ENCODE results near the gene C2orf92.
A peak's percentile ranks its signal among the peaks of the same experiment; 100 is the strongest.
"Not testable (repeated sequence)": the region's sequence is repeated elsewhere in the genome, so short reads cannot be mapped to it uniquely, and the experiment has no call there.

C2orf92 gene

GRCh38 chr2:97660044-97660774 lies 9.3 kb upstream of the C2orf92 start:
- peak in 2 of 3 donors; percentile 16 to 38 for DNase-seq

GRCh38 chr2:97660775-97661389 lies 8.6 kb upstream of the C2orf92 start:
- peak in 1 of 3 donors; percentile 28 for DNase-seq

GRCh38 chr2:97661927-97662326 lies 7.6 kb upstream of the C2orf92 start:
- DNase-seq: no peak

- DNase-seq: no peak
Observed at GRCh38 chr2:97662386-97662894, 7.1 kb upstream of the C2orf92 start.

- DNase-seq: peak; percentile 96 to 99 (median 98)
Observed at GRCh38 chr2:97662895-97663625, 6.5 kb upstream of the C2orf92 start.

- no peak for DNase-seq
Observed at GRCh38 chr2:97663626-97663961, 5.9 kb upstream of the C2orf92 start.

GRCh38 chr2:97663962-97664635 lies 5.4 kb upstream of the C2orf92 start, which contains the start of gene ACTR1B:
ACTR1B (minus strand) TSS chr2:97664044; CDS start chr2:97663890, 154 bp downstream.
- DNase-seq: peak; percentile 98

- DNase-seq: no peak
Observed at GRCh38 chr2:97664636-97664970, 4.9 kb upstream of the C2orf92 start.

- DNase-seq: no peak
Observed at GRCh38 chr2:97670471-97670870, 958 bp downstream of the C2orf92 start.

GRCh38 chr2:97671526-97671925 lies 2.0 kb downstream of the C2orf92 start:
- DNase-seq: no peak

GRCh38 chr2:97672606-97673140 lies 3.2 kb downstream of the C2orf92 start:
- DNase-seq: peak; percentile 63 to 79 (median 64)

- peak; percentile 83 to 88 (median 87) for DNase-seq
Observed at GRCh38 chr2:97673182-97673914, 3.8 kb downstream of the C2orf92 start.

- DNase-seq: peak; percentile 89 to 94 (median 91)
Observed at GRCh38 chr2:97673915-97674283, 4.4 kb downstream of the C2orf92 start.

- DNase-seq: no peak
Observed at GRCh38 chr2:97675430-97676113, 6.1 kb downstream of the C2orf92 start.

- no peak for DNase-seq
Observed at GRCh38 chr2:97676620-97677019, 7.1 kb downstream of the C2orf92 start.

GRCh38 chr2:97677480-97677879 lies 8.0 kb downstream of the C2orf92 start:
- no peak for DNase-seq

- peak; percentile 27 to 69 (median 67) for DNase-seq
Observed at GRCh38 chr2:97678298-97678697, 8.8 kb downstream of the C2orf92 start.

- not testable (repeated sequence) for DNase-seq
Observed at GRCh38 chr2:97687235-97687634, 17.7 kb downstream of the C2orf92 start.

- DNase-seq: peak in 1 of 3 donors; percentile 14
Observed at GRCh38 chr2:97688062-97688827, 18.7 kb downstream of the C2orf92 start.

- DNase-seq: no peak
Observed at GRCh38 chr2:97691166-97691565, 21.7 kb downstream of the C2orf92 start.

- no peak for DNase-seq
Observed at GRCh38 chr2:97693476-97693875, 24.0 kb downstream of the C2orf92 start.

Data from suppressor macrophage treated with lipopolysaccharide for 1 hour (primary cell).